HepG2 (cell line): ENCODE measurements around the gene LTB4R2. TPM values are rescaled to one million over a fixed set of nuclear protein-coding genes. Genes with fewer than 3 reads are reported as not detected.

ENCODE experiments used
- BCL3 ChIP-seq: sonication (generic); formaldehyde crosslinking; IDR thresholded peaks from 2 replicates; pipeline ENCODE4 v1.5.1; 2020; ENCODE audit warnings: mild to moderate bottlenecking, missing genetic modification reagents, moderate library complexity
- NBN ChIP-seq: fragments of 450-650 bp; conservative IDR thresholded peaks from 2 replicates; pipeline ENCODE4 v1.6.1; 2017
- NFKB2 ChIP-seq: sonication (generic); formaldehyde crosslinking; IDR thresholded peaks from 2 replicates; pipeline ENCODE4 v1.4.0; 2020; ENCODE audit warnings: missing genetic modification reagents, borderline replicate concordance
- RERE ChIP-seq: IDR thresholded peaks from 2 replicates; pipeline ENCODE4 v1.6.1; 2016; ENCODE audit warnings: low read depth, missing genetic modification reagents, missing compliant biosample characterization
- SMAD1 ChIP-seq: sonication (generic); formaldehyde crosslinking; IDR thresholded peaks from 2 replicates; pipeline ENCODE4 v1.4.0; 2020; ENCODE audit warnings: missing genetic modification reagents, low read depth, mild to moderate bottlenecking, borderline replicate concordance
- THYN1 ChIP-seq: sonication (generic); formaldehyde crosslinking; IDR thresholded peaks from 2 replicates; pipeline ENCODE4 v1.8.1; 2023; ENCODE audit warnings: low read depth, mild to moderate bottlenecking, moderate library complexity, missing genetic modification reagents, borderline replicate concordance
- ZFP37 ChIP-seq: sonication (generic); formaldehyde crosslinking; IDR thresholded peaks from 2 replicates; pipeline ENCODE4 v1.4.0; 2020; ENCODE audit warnings: missing genetic modification reagents, borderline replicate concordance
- ZNF292 ChIP-seq: sonication (generic); formaldehyde crosslinking; IDR thresholded peaks from 2 replicates; pipeline ENCODE4 v1.8.1; 2022; ENCODE audit warnings: mild to moderate bottlenecking, low read depth, missing genetic modification reagents, borderline replicate concordance
- ZNF510 ChIP-seq: sonication (generic); formaldehyde crosslinking; IDR thresholded peaks from 2 replicates; pipeline ENCODE4 v1.4.0; 2020; ENCODE audit warnings: low read depth, mild to moderate bottlenecking, missing genetic modification reagents
- polyA plus RNA-seq, 8 experiments: library from polyadenylated mRNA; depleted of rRNA in 3 of 8; stranded (reverse) in 7 of 8; unstranded in 1 of 8; fragments of >200 nt; fragmentation: Illumina TruSeq in 4 of 8; extraction: Trizol in 4 of 8; gene quantifications; 2 replicates each; pipeline versions ENCODE4 v1.2.1 to v1.2.3, GENCODE V29; 2011 to 2016; ENCODE audit warnings: low read depth in 4 of 8, missing spikeins in 1 of 8, mixed read lengths in 1 of 8; ENCODE audit not compliant: insufficient read depth in 1 of 8
- total RNA-seq, 5 experiments: library from RNA; depleted of rRNA; stranded (reverse); fragments of >200 nt; fragmentation: Illumina TruSeq; extraction: Trizol; gene quantifications; 2 replicates each; pipeline ENCODE4 v1.2.3, GENCODE V29; 2016; ENCODE audit warnings: low read depth in 1 of 5
- TF ChIP-seq, protein P1 (sequence below): sonication (generic); formaldehyde crosslinking; IDR thresholded peaks from 2 replicates; pipeline ENCODE4 v1.4.0; 2020; ENCODE audit warnings: mild to moderate bottlenecking, missing genetic modification reagents
- TF ChIP-seq, protein P2 (sequence below): sonication (generic); formaldehyde crosslinking; IDR thresholded peaks from 2 replicates; pipeline ENCODE4 v1.4.0; 2020; ENCODE audit warnings: missing genetic modification reagents

The LTB4R2 gene
- total and polyA plus RNA-seq, 2 of the 13 experiments (the other 11 are each of a cell fraction or from before 2014, with no cell fraction given), result 3.9 to 6.9 TPM

GRCh38 chr14:24315243-24315806, 5.4 kb downstream of the LTB4R2 start (continued):
- TF ChIP-seq, protein P1, sequence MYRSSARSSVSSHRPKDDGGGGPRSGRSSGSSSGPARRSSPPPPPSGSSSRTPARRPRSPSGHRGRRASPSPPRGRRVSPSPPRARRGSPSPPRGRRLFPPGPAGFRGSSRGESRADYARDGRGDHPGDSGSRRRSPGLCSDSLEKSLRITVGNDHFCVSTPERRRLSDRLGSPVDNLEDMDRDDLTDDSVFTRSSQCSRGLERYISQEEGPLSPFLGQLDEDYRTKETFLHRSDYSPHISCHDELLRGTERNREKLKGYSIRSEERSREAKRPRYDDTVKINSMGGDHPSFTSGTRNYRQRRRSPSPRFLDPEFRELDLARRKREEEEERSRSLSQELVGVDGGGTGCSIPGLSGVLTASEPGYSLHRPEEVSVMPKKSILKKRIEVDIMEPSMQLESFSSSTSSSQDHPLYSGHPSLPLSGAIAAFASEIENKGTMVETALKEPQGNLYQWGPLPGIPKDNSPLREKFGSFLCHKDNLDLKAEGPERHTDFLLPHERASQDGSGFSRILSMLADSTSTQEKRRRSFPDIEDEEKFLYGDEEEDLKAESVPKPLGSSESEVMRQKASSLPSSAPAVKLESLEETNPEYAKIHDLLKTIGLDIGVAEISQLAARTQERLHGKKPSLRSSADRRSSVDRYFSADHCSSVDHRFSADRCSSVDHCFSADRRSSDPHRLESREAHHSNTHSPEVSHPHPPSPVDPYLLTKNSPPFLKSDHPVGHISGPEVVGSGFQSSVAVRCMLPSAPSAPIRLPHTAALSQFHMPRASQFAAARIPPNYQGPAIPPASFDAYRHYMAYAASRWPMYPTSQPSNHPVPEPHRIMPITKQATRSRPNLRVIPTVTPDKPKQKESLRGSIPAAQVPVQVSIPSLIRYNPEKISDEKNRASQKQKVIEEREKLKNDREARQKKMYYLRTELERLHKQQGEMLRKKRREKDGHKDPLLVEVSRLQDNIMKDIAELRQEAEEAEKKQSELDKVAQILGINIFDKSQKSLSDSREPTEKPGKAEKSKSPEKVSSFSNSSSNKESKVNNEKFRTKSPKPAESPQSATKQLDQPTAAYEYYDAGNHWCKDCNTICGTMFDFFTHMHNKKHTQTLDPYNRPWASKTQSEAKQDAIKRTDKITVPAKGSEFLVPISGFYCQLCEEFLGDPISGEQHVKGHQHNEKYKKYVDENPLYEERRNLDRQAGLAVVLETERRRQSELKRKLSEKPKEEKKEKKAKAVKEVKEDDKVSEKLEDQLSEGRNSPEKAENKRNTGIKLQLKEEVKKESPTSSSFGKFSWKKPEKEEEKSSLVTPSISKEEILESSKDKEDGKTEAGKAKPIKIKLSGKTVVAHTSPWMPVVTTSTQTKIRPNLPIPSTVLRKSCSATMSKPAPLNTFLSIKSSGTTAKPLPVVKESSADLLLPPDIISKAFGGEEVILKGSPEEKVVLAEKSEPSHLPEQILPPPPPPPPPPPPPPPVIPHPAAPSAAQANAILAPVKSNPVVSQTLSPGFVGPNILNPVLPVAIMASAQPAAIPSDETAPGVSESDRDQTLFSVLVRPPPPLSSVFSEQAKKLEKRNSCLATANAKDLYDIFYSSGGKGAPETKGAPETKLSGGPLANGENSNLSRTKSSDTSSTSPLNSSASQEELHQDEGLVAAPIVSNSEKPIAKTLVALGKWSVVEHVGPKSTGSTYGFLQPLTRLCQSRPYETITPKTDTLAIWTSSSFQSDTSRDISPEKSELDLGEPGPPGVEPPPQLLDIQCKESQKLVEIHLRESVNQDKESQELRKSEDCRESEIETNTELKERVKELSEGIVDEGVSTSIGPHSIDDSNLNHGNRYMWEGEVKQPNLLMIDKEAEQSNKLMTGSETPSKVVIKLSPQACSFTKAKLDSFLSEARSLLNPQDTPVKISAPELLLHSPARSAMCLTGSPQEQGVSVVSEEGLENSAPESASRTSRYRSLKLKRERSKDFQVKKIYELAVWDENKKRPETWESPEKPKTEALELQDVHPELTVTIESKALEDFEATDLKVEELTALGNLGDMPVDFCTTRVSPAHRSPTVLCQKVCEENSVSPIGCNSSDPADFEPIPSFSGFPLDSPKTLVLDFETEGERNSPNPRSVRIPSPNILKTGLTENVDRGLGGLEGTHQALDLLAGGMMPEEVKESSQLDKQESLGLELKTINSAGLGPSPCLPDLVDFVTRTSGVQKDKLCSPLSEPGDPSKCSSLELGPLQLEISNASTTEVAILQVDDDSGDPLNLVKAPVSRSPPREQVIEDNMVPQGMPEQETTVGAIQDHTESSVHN (CRISPR knock-in tag), result no peak
- no peak for TF ChIP-seq BCL3 (CRISPR knock-in tag)
- TF ChIP-seq ZFP37 (CRISPR knock-in tag), result peak; percentile 63; the same call in 1 of the 2 replicates
- TF ChIP-seq, protein P2, sequence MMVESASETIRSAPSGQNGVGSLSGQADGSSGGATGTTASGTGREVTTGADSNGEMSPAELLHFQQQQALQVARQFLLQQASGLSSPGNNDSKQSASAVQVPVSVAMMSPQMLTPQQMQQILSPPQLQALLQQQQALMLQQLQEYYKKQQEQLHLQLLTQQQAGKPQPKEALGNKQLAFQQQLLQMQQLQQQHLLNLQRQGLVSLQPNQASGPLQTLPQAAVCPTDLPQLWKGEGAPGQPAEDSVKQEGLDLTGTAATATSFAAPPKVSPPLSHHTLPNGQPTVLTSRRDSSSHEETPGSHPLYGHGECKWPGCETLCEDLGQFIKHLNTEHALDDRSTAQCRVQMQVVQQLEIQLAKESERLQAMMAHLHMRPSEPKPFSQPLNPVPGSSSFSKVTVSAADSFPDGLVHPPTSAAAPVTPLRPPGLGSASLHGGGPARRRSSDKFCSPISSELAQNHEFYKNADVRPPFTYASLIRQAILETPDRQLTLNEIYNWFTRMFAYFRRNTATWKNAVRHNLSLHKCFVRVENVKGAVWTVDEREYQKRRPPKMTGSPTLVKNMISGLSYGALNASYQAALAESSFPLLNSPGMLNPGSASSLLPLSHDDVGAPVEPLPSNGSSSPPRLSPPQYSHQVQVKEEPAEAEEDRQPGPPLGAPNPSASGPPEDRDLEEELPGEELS (CRISPR knock-in tag), result peak; percentile 16; the same call in 1 of the 2 replicates
- no peak for TF ChIP-seq RERE (CRISPR knock-in tag)
- TF ChIP-seq NBN, result no peak
- TF ChIP-seq NFKB2 (CRISPR knock-in tag), result no peak
- 0 out of 2 replicates have a peak, but pooled peaks have one; percentile 0 for TF ChIP-seq SMAD1 (CRISPR knock-in tag)
- TF ChIP-seq THYN1 (CRISPR knock-in tag), result peak; percentile 91; the same call in 1 of the 2 replicates
- 0 out of 2 replicates have a peak, but pooled peaks have one; percentile 48 for TF ChIP-seq ZNF510 (CRISPR knock-in tag)
- peak; percentile 52 for TF ChIP-seq ZNF292
